HG03135 (cell line): ENCODE measurements around the gene PSAP.
"Not testable (repeated sequence)": the region's sequence is repeated elsewhere in the genome, so short reads cannot be mapped to it uniquely, and the experiment has no call there.

ENCODE experiments used
- ATAC-seq: cut with Tn5 transposase; IDR thresholded peaks from one replicate; pipeline ENCODE4 v1.9.1; 2021; ENCODE audit warnings: mild to moderate bottlenecking, moderate library complexity; ENCODE audit not compliant: unreplicated experiment

The PSAP gene

GRCh38 chr10:71850743-71851464 is at the start of gene PSAP:
TSS of gene PSAP (minus strand) at chr10:71851251. CDS start at chr10:71851221, 30 bp downstream.
- peak; percentile 96 for ATAC-seq

DNA sequence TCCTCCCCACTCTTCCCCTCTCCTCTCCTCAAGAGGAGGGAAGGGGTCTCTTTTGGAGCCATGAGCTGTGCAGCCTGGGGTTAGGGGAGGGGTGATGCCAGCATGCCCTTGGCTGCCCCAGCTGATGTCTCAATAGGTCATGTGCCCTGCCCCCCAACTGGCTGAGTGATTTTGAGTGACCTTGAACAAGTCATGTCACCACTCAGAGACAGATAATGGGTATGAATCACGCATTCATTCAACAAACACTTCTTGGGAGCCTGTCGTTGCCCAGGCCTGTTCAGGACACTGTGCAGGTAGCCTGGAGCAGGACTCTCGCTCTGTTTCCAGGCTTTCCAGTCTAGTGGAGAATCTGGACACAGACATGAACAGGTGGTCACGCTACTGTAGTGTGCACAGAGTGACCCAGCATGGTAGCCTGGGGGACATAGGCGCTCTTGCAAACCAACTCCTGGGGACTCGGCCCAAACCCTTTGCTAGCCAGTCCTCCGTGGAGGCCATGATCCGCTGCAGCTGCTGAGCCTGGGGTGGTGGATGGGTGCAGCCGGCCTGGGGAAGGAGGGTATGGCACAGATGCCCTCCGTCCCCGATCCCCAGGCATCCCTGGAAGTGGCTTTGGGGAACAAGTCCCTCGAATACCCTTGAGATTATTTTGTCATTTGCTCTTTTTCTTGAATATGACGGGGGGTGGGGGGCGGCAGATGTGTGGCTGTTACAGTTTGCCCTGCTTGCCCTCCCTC is 49.6 kb upstream of the PSAP start:
- no peak for ATAC-seq

GRCh38 chr10:71899665-71900412 is 48.8 kb upstream of the PSAP start:
- ATAC-seq = no peak

DNA sequence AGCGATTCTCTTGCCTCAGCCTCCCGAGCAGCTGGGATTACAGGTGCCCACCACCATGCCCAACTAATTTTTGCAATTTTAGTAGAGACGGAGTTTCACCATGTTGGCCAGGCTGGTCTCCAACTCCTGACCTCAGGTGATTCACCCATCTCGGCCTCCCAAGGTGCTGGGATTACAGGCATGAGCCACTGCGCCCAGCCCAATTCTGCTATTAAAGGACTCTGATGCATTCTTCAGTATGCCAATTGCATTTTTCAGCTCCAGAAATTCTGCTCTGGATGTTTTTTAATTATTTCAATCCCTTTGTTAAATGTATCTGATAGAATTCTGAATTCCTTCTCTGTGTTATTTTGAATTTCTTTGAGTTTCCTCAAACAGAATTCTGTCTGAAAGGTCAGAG is 47.3 kb upstream of the PSAP start:
- ATAC-seq = not testable (repeated sequence)

DNA sequence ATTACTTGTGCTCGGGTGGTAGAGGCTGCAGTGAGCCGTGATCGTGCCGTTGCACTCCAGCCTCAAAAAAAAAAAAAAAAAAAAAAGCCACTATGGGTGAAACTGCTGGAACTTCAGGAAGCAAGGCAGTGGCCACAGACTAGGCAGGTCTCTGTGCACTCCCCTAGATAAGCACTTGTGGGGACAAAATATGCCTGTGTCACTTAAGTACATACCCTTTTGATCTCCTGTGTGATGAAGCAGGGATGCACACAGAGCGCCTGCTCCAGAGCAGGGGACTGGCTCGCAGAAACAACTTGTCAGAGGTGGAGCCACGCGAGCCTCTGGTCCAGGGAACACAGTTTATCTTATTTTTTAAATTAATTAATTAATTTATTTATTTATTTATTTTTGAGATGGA is 42.9 kb upstream of the PSAP start:
- no peak for ATAC-seq

GRCh38 chr10:71893258-71893815 is 42.3 kb upstream of the PSAP start:
- ATAC-seq = no peak

- ATAC-seq = no peak
These were observed 40.4 kb upstream of the PSAP start for GRCh38 chr10:71891437-71891836.

- ATAC-seq = no peak
These were observed 38.4 kb upstream of the PSAP start for GRCh38 chr10:71889388-71889987.

GRCh38 chr10:71888623-71889387 is 37.8 kb upstream of the PSAP start:
- ATAC-seq = peak; percentile 81

DNA sequence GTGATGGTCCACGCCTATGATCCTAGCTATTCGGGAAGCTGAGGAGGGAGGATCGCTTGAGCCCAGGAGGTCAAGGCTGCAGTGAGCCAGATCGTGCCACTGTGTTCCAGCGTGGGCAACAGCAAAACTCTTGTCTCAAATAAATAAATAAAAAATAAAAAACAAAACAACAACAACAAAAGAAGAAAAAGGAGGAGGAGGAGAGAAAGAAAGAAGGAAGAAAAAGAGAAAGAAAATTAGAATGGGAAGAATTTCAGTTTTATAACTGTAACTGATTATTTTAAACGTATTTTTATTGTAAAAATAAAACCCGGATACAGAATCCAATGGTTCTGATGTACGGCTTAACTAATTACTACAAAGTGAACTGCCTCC is 37.2 kb upstream of the PSAP start:
- no peak for ATAC-seq

- no peak for ATAC-seq
These were observed 36.7 kb upstream of the PSAP start for GRCh38 chr10:71887743-71888142.

DNA sequence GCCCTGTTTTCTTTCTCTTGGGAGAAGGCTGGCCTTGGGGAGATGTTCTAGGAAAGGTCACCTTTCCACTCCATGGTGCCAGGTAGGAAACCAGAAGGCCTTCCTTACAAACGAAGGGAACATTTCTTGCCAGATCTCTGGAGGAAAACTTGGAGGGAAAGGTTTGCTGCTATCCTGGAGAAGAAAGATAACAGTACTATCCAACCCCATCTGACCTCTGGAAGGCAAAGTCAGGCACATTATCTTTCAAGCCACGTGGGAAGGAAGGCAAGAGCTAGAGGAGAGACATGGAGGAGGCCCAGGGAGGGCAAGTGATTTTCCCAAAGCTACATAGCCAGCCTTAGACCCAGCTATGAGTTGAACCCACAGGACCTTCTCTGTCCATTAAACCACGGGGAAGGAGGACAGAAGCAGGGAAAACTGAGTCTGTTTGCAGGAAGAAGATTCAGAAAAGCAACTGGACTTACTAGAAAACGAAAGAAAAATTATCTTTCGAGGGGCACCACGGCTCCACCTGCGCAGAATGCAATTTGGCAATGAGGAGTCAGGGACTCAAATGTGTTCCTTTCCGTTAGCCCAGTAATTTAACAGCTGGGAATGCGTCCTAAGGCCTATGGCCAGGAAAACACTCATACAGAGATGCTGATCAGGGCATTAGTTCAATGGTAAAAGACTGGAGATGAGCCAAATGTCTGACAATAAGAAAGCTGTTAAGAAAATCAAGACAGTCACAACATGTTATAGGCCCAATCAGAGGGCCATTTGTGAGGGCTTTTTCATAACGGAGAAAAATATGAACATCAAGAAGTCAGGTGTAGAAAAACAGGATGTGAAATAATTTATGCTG is 32.0 kb upstream of the PSAP start:
- ATAC-seq = no peak

- ATAC-seq = no peak
These were observed 30.8 kb upstream of the PSAP start for GRCh38 chr10:71881647-71882355.

DNA sequence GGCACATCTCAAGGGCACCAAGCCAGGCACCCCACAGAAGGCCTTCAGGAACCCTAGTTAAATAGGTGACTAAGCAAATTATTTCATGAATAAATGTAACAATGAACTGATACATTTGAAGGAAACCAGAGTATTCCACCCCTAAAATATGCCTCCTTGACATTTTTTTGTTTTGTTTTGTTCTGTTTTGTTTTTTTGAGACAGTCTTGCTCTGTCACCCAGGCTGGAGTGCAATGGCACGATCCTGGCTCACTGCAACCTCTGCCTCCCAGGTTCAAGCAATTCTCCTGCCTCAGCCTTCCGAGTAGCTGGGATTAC is 30.2 kb upstream of the PSAP start:
- ATAC-seq = not testable (repeated sequence)

DNA sequence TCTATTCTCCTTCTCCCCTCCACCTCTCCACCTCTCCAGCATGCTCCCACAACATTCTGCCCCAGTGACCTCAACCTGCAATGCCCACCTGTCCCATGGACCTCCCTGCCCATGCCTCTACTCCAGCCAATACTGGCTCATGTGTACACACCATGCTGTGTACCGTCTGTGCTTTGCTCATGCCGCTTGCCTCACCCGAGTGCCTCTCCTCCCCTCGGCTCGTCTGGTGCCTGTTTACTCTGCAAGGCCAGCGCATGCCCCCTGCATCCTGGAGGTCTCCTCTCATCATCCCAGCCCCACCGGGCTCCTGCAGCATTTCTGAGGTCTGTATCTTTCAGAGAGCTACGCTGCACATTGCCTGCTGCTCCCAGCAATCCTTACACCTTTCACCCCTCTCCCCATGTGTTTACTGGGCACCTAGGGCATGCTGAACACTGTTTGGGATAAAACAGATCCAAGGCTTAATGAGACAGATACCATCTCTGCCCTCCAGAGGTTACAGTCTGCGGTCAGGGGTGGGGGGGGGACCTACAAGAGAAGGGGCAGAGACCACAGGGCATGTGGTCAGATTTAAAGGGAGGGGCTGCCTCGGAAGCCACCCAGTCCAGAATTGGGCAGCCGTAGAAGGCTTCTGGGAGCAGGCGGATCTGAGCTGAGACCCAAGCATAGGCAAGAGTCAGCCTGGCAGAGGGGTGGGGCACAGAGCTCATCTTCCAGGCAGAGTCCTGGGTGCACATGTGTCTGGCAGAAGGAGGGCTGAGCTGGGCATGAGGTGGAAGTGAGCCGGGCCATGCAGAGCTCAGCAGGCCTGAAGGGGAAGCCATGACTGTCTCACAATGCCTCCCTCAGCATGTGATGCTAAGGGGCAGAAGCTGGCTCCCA is 29.6 kb upstream of the PSAP start:
- no peak for ATAC-seq

DNA sequence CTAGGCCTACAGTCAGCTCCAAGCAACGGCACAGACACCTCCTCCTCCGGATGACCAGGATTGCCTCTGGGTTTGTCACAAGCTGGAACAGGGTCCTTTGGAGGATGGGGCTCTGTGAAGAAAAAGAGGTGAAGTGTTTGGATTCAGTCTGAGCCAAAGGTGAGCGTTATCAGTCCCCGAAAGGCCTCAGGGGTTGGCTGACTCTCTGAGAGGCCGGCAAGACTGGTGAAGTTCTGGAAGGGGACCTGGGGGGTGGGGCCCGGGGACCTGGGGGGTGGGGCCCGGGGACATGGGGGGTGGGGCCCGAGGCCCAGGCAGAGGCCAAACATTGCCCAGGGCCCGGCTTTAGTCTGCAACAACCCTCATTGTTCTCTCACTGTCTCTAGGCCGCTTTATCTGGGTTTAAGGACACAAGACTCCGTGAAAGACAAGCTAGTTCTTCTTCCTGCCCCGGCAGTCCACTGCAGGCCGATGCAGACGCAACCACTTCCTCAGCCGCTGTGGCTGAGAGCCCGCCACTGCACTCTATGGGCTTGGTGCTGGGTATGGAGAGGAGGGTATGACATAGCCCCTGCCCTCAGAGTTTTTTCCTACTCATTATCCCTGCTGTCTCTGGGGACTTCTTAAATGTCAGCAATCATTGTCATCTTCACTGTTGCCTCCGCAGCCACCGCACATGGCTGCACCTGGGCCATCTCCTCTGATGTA is 27.4 kb upstream of the PSAP start:
- ATAC-seq = no peak

- no peak for ATAC-seq
These were observed 26.8 kb upstream of the PSAP start for GRCh38 chr10:71877821-71878220.
